ENCODE data around the gene DAZAP1.
"Not testable (repeated sequence)": the region's sequence is repeated elsewhere in the genome, so short reads cannot be mapped to it uniquely, and the experiment has no call there.

Gene DAZAP1

DNA sequence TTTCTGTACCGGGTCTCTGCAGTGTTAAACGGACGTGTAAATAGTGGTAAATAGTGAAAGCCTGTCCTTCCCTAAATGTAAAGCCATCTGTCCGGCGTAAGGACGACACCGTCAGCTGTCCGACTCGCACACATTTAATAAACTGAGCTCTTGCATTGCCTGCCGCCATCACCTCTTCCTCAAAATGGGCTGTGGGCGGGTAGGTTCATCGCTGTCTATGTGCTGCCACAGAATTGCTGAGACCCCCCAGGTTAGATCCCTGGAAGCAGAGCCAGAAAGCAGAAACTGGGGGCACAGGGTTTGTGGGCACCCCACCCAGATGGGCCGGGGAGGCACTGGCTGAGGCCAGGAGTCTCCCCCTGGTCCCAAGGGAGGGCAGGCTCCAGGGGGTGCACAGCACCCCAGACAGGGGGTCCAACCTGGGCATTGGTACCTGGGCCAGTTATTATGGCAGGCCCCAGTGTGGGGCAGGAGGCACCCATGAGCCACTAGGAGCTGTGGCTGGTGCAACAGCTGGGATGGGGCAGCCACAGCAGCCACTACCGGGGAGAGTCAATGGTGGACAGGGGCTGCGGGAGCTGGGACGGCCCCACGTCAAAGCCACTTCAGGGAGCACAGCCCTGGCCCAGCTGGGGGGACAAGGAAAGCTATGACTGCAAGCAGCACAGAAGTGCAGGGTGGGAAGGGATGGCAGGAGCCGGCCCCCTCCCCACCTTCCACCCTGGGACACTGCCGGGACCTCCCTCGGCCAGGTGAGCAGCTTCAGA lies 65.9 kb downstream of the DAZAP1 start:
- no peak for DNase-seq (ENCODE audit: extremely low read depth, low read depth)
- TF ChIP-seq, protein P1, sequence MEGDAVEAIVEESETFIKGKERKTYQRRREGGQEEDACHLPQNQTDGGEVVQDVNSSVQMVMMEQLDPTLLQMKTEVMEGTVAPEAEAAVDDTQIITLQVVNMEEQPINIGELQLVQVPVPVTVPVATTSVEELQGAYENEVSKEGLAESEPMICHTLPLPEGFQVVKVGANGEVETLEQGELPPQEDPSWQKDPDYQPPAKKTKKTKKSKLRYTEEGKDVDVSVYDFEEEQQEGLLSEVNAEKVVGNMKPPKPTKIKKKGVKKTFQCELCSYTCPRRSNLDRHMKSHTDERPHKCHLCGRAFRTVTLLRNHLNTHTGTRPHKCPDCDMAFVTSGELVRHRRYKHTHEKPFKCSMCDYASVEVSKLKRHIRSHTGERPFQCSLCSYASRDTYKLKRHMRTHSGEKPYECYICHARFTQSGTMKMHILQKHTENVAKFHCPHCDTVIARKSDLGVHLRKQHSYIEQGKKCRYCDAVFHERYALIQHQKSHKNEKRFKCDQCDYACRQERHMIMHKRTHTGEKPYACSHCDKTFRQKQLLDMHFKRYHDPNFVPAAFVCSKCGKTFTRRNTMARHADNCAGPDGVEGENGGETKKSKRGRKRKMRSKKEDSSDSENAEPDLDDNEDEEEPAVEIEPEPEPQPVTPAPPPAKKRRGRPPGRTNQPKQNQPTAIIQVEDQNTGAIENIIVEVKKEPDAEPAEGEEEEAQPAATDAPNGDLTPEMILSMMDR (IDR thresholded peaks at IDR 0.05; ENCODE audit: low read depth, low read length, missing control alignments), result no peak
- H3K4me3 ChIP-seq (replicated peaks; ENCODE audit: low read depth, low read length), result no peak overlapping the region

GRCh38 chr19:1474011-1474764 lies 66.8 kb downstream of the DAZAP1 start:
- DNase-seq (ENCODE audit: extremely low read depth, low read depth), result no peak

DNA sequence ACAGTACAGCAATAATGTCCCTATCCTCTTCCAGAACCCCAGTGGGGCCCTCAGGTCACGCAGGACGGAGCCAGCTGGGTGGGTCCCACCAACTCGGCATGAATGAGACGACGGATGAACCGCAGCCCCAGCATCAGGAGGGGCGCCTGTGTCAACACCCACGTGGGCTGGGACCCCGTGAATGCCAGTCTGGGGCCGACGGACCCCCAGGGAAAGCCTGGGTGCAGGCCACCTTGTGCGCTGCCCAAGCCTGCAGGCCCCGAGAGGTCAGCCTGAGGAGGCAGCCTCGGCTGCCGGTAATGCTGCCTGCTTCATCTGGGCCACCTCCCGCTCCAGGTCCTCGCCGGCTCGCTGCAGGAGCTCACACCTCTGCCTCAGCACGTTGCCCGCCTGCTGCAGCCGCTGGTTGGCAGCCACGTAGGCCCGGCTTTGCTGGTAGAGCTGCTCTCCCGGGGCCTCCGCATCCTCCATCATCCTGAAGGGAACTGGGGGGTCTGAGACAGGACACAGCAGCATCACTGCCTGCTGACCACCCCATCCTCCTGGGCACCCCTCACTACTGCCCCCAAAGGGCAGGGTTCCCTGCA lies 67.5 kb downstream of the DAZAP1 start:
- TF ChIP-seq, protein P1 (IDR thresholded peaks at IDR 0.05; ENCODE audit: low read depth, low read length, missing control alignments), result no peak
- H3K4me3 ChIP-seq (replicated peaks; ENCODE audit: low read depth, low read length), result no peak overlapping the region
- no peak for DNase-seq (ENCODE audit: extremely low read depth, low read depth)

More at GRCh38 chr19:1474011-1474764, 66.8 kb downstream of the DAZAP1 start:
- H3K4me3 ChIP-seq (replicated peaks; ENCODE audit: low read depth, low read length), result no peak overlapping the region
- TF ChIP-seq, protein P1 (IDR thresholded peaks at IDR 0.05; ENCODE audit: low read depth, low read length, missing control alignments), result no peak

GRCh38 chr19:1475751-1476437 lies 68.5 kb downstream of the DAZAP1 start:
- DNase-seq (ENCODE audit: extremely low read depth, low read depth), result no peak
- H3K4me3 ChIP-seq (replicated peaks; ENCODE audit: low read depth, low read length), result no peak overlapping the region
- TF ChIP-seq, protein P1 (IDR thresholded peaks at IDR 0.05; ENCODE audit: low read depth, low read length, missing control alignments), result no peak

DNA sequence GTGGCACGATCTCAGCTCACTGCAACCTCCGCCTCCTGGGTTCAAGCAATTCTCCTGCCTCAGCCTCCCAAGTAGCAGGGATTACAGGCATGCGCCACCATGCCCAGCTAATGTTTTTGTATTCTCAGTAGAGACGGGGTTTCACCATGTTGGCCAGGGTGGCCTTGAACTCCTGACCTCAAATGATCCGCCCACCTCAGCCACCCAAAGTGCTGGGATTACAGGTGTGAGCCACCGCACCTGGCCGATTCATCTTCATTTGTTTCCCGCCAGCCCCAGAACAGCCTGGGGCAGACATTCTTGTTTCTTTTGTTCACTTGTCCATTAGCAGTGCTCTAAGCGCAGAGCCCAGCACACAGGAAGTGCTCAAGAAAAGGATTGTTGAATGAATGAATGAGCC lies 69.7 kb downstream of the DAZAP1 start:
- not testable (repeated sequence) for H3K4me3 ChIP-seq (replicated peaks; ENCODE audit: low read depth, low read length); DNase-seq (ENCODE audit: extremely low read depth, low read depth)

GRCh38 chr19:1478934-1479707 lies 71.7 kb downstream of the DAZAP1 start, which contains the start of gene C19orf25:
TSS of gene C19orf25 (minus strand) at chr19:1479215. CDS start at chr19:1478903, 312 bp downstream.
- peak within 1 kb of the TSS; percentile 84 for H3K4me3 ChIP-seq (replicated peaks; ENCODE audit: low read depth, low read length)
- TF ChIP-seq, protein P1 (IDR thresholded peaks at IDR 0.05; ENCODE audit: low read depth, low read length, missing control alignments), result no peak
- peak; percentile 68 for DNase-seq (ENCODE audit: extremely low read depth, low read depth)

All from HFF-Myc (cell line).